Vagina (tissue), 2 donors: ENCODE measurements around the gene DGKH.

ENCODE experiments used
- POLR2A ChIP-seq, 2 donors: fragments of 450-650 bp; IDR thresholded peaks; one replicate each; pipeline ENCODE4 v1.6.1; 2017; ENCODE audit warnings: antibody characterized with exemption in 2 of 2, mild to moderate bottlenecking in 2 of 2, moderate library complexity in 2 of 2
- TF ChIP-seq, protein P1 (sequence below), 3 experiments: fragments of 450-650 bp in 2 of 3; fragments of 200-600 bp in 1 of 3; sonication (generic) in 1 of 3; IDR thresholded peaks; one replicate each; pipeline ENCODE4 v1.5.1; 2017 to 2019; ENCODE audit warnings: antibody characterized with exemption in 3 of 3, mild to moderate bottlenecking in 2 of 3, moderate library complexity in 2 of 3

DNA sequence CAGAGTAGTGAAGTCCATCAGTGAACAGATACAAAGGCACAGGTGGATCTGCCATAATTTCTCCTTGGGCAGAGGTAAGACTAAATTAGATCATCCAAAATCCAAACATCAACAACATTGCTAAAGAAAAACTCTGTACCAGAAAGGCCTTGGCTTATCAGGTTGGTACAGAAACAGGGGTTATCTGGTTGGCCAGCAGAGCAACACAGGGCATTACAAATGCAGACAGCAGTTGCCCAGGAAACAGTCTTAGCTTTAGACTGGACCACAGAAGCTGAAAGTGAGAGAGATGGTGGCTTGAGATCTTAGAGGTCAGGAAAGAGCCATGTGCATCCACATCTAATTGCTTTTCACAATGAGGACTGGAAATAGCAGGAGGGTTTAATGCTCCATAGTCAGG is 26.6 kb upstream of the DGKH start:
- TF ChIP-seq POLR2A (IDR thresholded peaks at IDR 0.05), result no peak
- TF ChIP-seq, protein P1, sequence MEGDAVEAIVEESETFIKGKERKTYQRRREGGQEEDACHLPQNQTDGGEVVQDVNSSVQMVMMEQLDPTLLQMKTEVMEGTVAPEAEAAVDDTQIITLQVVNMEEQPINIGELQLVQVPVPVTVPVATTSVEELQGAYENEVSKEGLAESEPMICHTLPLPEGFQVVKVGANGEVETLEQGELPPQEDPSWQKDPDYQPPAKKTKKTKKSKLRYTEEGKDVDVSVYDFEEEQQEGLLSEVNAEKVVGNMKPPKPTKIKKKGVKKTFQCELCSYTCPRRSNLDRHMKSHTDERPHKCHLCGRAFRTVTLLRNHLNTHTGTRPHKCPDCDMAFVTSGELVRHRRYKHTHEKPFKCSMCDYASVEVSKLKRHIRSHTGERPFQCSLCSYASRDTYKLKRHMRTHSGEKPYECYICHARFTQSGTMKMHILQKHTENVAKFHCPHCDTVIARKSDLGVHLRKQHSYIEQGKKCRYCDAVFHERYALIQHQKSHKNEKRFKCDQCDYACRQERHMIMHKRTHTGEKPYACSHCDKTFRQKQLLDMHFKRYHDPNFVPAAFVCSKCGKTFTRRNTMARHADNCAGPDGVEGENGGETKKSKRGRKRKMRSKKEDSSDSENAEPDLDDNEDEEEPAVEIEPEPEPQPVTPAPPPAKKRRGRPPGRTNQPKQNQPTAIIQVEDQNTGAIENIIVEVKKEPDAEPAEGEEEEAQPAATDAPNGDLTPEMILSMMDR (IDR thresholded peaks at IDR 0.05), result no peak
